OCI-LY7 (cell line): ENCODE results near the gene ATXN1.

Source experiments
- EZH2phosphoT487 ChIP-seq: fragments of 200-600 bp; sonication (generic); IDR thresholded peaks from 2 replicates; pipeline ENCODE4 v1.6.1; 2018; ENCODE audit warnings: low read depth, borderline replicate concordance, mild to moderate bottlenecking, mixed run types, antibody characterized with exemption, low read length, moderate library complexity, mixed read lengths
- TF ChIP-seq, protein P1 (sequence below): fragments of 200-600 bp; sonication (generic); conservative IDR thresholded peaks from 2 replicates; pipeline ENCODE4 v1.5.1; 2014; ENCODE audit warnings: mild to moderate bottlenecking, antibody characterized with exemption, low read length, moderate library complexity, mixed read lengths

DNA sequence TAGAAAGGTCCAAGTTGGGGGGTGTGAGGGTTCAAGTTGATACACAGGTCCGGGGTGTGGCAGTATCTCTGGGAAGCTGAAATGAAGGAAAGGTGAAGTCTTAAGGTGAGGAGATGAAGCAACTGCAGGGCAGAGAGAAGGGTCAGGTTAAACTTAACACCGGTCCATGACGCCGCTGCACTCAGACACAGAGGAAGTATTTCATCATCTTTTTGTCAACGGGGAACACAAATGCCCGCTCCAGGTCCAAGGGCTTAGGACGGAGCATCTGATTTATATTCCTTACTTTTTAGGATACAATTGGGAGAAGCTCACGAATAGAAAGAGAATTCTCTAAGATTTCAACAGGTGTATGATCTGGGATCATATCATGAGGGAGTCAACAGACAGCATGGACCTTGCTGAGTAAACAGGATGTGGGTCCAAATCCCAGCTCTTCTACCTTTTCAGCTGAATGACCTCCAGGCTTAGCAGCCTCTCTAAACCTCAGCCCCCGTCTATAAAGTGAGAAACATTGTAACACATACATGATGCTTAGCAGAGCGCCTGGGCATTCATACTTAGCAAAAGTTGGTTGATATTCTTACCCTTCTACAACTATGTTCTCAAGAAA, 197.5 kb downstream of the ATXN1 start:
- TF ChIP-seq EZH2phosphoT487, result no peak
- TF ChIP-seq, protein P1, sequence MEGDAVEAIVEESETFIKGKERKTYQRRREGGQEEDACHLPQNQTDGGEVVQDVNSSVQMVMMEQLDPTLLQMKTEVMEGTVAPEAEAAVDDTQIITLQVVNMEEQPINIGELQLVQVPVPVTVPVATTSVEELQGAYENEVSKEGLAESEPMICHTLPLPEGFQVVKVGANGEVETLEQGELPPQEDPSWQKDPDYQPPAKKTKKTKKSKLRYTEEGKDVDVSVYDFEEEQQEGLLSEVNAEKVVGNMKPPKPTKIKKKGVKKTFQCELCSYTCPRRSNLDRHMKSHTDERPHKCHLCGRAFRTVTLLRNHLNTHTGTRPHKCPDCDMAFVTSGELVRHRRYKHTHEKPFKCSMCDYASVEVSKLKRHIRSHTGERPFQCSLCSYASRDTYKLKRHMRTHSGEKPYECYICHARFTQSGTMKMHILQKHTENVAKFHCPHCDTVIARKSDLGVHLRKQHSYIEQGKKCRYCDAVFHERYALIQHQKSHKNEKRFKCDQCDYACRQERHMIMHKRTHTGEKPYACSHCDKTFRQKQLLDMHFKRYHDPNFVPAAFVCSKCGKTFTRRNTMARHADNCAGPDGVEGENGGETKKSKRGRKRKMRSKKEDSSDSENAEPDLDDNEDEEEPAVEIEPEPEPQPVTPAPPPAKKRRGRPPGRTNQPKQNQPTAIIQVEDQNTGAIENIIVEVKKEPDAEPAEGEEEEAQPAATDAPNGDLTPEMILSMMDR, result no peak
